ENCODE measurements around the gene CSTF1. TPM values are rescaled to one million over a fixed set of nuclear protein-coding genes. Genes with fewer than 3 reads are reported as not detected.
A peak's percentile ranks its signal among the peaks of the same experiment; 100 is the strongest.

The CSTF1 gene
- total RNA-seq, 1 donor from 2014 or later, result 48.4 TPM

- Mint-ChIP-seq H3K9me3 (no peaks in the 10 kb centered on the region), H3K27me3 (peaks cover 7% of the 10 kb centered on the region), H3K4me3 (no peak overlapping the region), H3K36me3 (no peaks in the 10 kb centered on the region), H3K27ac (peak overlapping the region; percentile 44), H3K4me1 (ENCODE audit: unreplicated experiment) (peaks cover 16% of the 10 kb centered on the region)
- no peak for DNase-seq (ENCODE audit: extremely low spot score, unreplicated experiment)
- TF ChIP-seq CTCF (conservative IDR thresholded peaks at IDR 0.05), result no peak
These were observed 50.2 kb downstream of the CSTF1 start for GRCh38 chr20:56442389-56443365.

- Mint-ChIP-seq H3K4me3 (no peak overlapping the region), H3K27me3 (peaks cover 7% of the 10 kb centered on the region), H3K9me3 (no peaks in the 10 kb centered on the region), H3K4me1 (ENCODE audit: unreplicated experiment) (peaks cover 16% of the 10 kb centered on the region), H3K27ac (no peak overlapping the region), H3K36me3 (no peaks in the 10 kb centered on the region)
- no peak for TF ChIP-seq CTCF (conservative IDR thresholded peaks at IDR 0.05)
- DNase-seq (ENCODE audit: extremely low spot score, unreplicated experiment), result no peak
These were observed 51.5 kb downstream of the CSTF1 start for GRCh38 chr20:56443654-56444540.

- Mint-ChIP-seq H3K27me3 (peaks cover 7% of the 10 kb centered on the region), H3K36me3 (no peaks in the 10 kb centered on the region), H3K4me3 (no peak overlapping the region), H3K9me3 (no peaks in the 10 kb centered on the region), H3K4me1 (ENCODE audit: unreplicated experiment) (peaks cover 13% of the 10 kb centered on the region), H3K27ac (no peak overlapping the region)
- TF ChIP-seq CTCF (conservative IDR thresholded peaks at IDR 0.05), result no peak
- no peak for DNase-seq (ENCODE audit: extremely low spot score, unreplicated experiment)
These were observed 52.7 kb downstream of the CSTF1 start for GRCh38 chr20:56445130-56445529.

GRCh38 chr20:56445540-56445939 is 53.1 kb downstream of the CSTF1 start:
- Mint-ChIP-seq H3K4me1 (ENCODE audit: unreplicated experiment) (peaks cover 10% of the 10 kb centered on the region), H3K27ac (no peak overlapping the region), H3K9me3 (no peaks in the 10 kb centered on the region), H3K27me3 (peaks cover 7% of the 10 kb centered on the region), H3K4me3 (no peak overlapping the region), H3K36me3 (no peaks in the 10 kb centered on the region)
- DNase-seq (ENCODE audit: extremely low spot score, unreplicated experiment), result no peak
- no peak for TF ChIP-seq CTCF (conservative IDR thresholded peaks at IDR 0.05)

- no peak for TF ChIP-seq CTCF (conservative IDR thresholded peaks at IDR 0.05)
- no peak overlapping the region for H3K27ac Mint-ChIP-seq
- H3K9me3 Mint-ChIP-seq, result no peaks in the 10 kb centered on the region
- peaks cover 3% of the 10 kb centered on the region for H3K4me1 Mint-ChIP-seq (ENCODE audit: unreplicated experiment)
- no peaks in the 10 kb centered on the region for H3K36me3 Mint-ChIP-seq
- H3K4me3 Mint-ChIP-seq, result no peak overlapping the region
- DNase-seq (ENCODE audit: extremely low spot score, unreplicated experiment), result no peak
- peaks cover 7% of the 10 kb centered on the region for H3K27me3 Mint-ChIP-seq
These were observed 54.8 kb downstream of the CSTF1 start for GRCh38 chr20:56447227-56447626.

All from type B pancreatic cell (in vitro differentiated cells).